Caco-2 (cell line): ENCODE data around the gene ODAD2. TPM values are rescaled to one million over a fixed set of nuclear protein-coding genes. Genes with fewer than 3 reads are reported as not detected.

Experiments
- BruUV-seq: library from RNA; stranded (reverse); fragments of 400-500 nt; replicated peaks from 2 replicates; lab custom pipeline; 2021; lab: Mats Ljungman, UMichigan
- CTCF ChIA-PET: fragments of 300-600 bp; sonication (Branson Sonifier 250); formaldehyde crosslinking; loops from one replicate; lab custom pipeline; 2022; ENCODE audit warnings: antibody characterized with exemption; lab: Charles Lee
- POLR2A ChIA-PET: fragments of 300-600 bp; sonication (Branson Sonifier 250); formaldehyde crosslinking; loops from one replicate; lab custom pipeline; 2022; ENCODE audit warnings: antibody characterized with exemption; lab: Charles Lee
- DNase-seq, 2 experiments: peaks; one replicate each; pipeline versions ENCODE4 v3.0.0 to v3.0.0-alpha.2; 2020 to 2022
- H3K27me3 ChIP-seq: replicated peaks from 2 replicates; pipeline ENCODE4 v1.6.0; 2011; ENCODE audit warnings: low read length; ENCODE audit not compliant: control insufficient read depth, insufficient read depth
- H3K36me3 ChIP-seq: 2 replicates; pipeline ENCODE4 v1.5.1; 2011; ENCODE audit warnings: low read length; ENCODE audit not compliant: control insufficient read depth, insufficient read depth
- H3K4me1 ChIP-seq: fragments of 250-450 bp; sonication (Bioruptor Pico); 2 replicates; pipeline ENCODE4 v1.5.1; 2020; ENCODE audit warnings: mild to moderate bottlenecking
- H3K4me3 ChIP-seq: 2 replicates; pipeline ENCODE4 v1.5.1; 2011; ENCODE audit warnings: low read depth, mild to moderate bottlenecking, control low read depth, low read length
- H3K9me3 ChIP-seq: fragments of 250-450 bp; sonication (Bioruptor Pico); 2 replicates; pipeline ENCODE4 v1.5.1; 2020; ENCODE audit warnings: mild to moderate bottlenecking, moderate library complexity
- H3K27ac Mint-ChIP-seq: one replicate; pipeline ENCODE4 v1.8.0; 2022; ENCODE audit warnings: mixed read lengths; ENCODE audit not compliant: unreplicated experiment
- H3K27me3 Mint-ChIP-seq: one replicate; pipeline ENCODE4 v1.8.0; 2022; ENCODE audit warnings: mixed read lengths; ENCODE audit not compliant: insufficient read depth, unreplicated experiment
- H3K36me3 Mint-ChIP-seq: one replicate; pipeline ENCODE4 v1.8.0; 2022; ENCODE audit warnings: mild to moderate bottlenecking, mixed read lengths; ENCODE audit not compliant: insufficient read depth, unreplicated experiment
- H3K4me1 Mint-ChIP-seq: one replicate; pipeline ENCODE4 v1.8.0; 2022; ENCODE audit warnings: low read depth, mixed read lengths; ENCODE audit not compliant: unreplicated experiment
- H3K4me3 Mint-ChIP-seq: one replicate; pipeline ENCODE4 v1.8.0; 2022; ENCODE audit warnings: mild to moderate bottlenecking, moderate library complexity, mixed read lengths; ENCODE audit not compliant: unreplicated experiment
- H3K9me3 Mint-ChIP-seq: one replicate; pipeline ENCODE4 v1.8.0; 2022; ENCODE audit warnings: mixed read lengths; ENCODE audit not compliant: unreplicated experiment
- CTCF ChIP-seq, 2 experiments: fragments of 200-600 bp in 1 of 2; IDR thresholded peaks; 1 replicate in 1 of 2; 2 replicates in 1 of 2; pipeline versions ENCODE4 v1.5.1 to v1.8.0; 2011 to 2022; ENCODE audit warnings: antibody characterized with exemption in 1 of 2, control low read depth in 1 of 2, inconsistent platforms in 1 of 2, low read depth in 1 of 2, low read length in 1 of 2, mild to moderate bottlenecking in 1 of 2, moderate library complexity in 1 of 2; ENCODE audit not compliant: insufficient read depth in 1 of 2, severe bottlenecking in 1 of 2, unreplicated experiment in 1 of 2
- intact Hi-C: fragments of 100-400 bp; cut with micrococcal nuclease; formaldehyde crosslinking; loops from one replicate; pipeline ENCODE4 v1.10.0; 2022; ENCODE audit not compliant: unreplicated experiment
- total RNA-seq: library from RNA; stranded (reverse); gene quantifications from 2 replicates; pipeline ENCODE4 v1.2.3, GENCODE V29; 2022

ODAD2 gene
- total RNA-seq, 1 experiment from 2014 or later: not detected

DNA sequence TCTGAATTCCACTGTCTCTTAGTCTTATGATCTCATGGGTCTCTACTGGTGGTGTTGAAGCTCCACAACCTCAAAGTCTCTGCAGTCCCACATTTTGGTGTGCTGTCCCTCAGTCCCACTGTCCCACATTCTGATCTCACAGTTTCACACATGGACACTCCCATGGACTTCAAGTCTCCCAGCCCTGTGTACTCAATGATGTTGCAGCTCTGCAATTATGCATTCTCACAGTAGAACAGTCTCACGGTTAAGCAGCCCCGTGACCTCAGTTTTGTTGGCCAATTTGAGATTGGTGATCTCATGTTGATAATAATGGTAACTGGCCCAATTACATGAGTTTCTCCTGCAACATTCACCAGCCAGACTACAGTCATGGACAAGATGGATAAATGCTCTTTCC lies 109.4 kb downstream of the ODAD2 start:
- Mint-ChIP-seq H3K27ac (no peak overlapping the region), H3K27me3 (peaks cover 16% of the 10 kb centered on the region), H3K4me1 (no peaks in the 10 kb centered on the region), H3K4me3 (no peak overlapping the region), H3K9me3 (no peaks in the 10 kb centered on the region), H3K36me3 (no peaks in the 10 kb centered on the region)
- H3K4me3 ChIP-seq: no peak overlapping the region
- no peak for DNase-seq
- H3K27me3 ChIP-seq: no peaks in the 10 kb centered on the region
- H3K36me3 ChIP-seq: no peaks in the 10 kb centered on the region
- POLR2A ChIA-PET: no interaction called here
- no peak for TF ChIP-seq CTCF (IDR thresholded peaks at IDR 0.05; ENCODE audit: insufficient read depth in 1 of 2, low read depth in 1 of 2, low read length in 1 of 2, severe bottlenecking in 1 of 2, unreplicated experiment in 1 of 2)
- H3K9me3 ChIP-seq: no peaks in the 10 kb centered on the region
- intact Hi-C loops: no loop called here
- H3K4me1 ChIP-seq: no peaks in the 10 kb centered on the region
- CTCF ChIA-PET: no interaction called here
- no TSS peak for BruUV-seq

DNA sequence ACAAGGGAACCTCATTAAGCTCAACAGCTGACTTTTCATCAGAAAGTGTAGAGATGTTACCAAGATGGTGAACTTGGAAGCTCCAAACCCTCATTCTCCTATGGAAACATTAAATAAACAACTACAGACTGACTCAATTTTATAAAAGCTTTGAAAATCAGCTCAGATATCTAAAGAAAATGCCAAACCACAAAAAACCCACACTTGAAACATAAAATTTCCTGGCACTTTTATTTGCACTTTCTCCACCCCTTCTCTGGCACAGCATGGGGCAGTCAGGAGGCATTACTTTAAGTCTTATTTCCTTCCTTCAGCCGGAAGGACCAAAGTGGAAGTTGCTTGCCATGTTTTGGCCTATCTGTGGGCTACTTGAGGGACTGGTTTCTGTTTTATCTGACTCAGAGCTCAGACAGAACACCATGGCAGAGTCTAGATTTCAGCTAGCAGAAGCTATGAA lies 114.7 kb downstream of the ODAD2 start:
- no peaks in the 10 kb centered on the region for H3K36me3 Mint-ChIP-seq
- no peaks in the 10 kb centered on the region for H3K4me1 Mint-ChIP-seq
- Histone ChIP-seq H3K4me1 (no peaks in the 10 kb centered on the region), H3K27me3 (no peaks in the 10 kb centered on the region), H3K36me3 (no peaks in the 10 kb centered on the region), H3K4me3 (no peak overlapping the region), H3K9me3 (no peaks in the 10 kb centered on the region)
- intact Hi-C loops: no loop called here
- H3K27me3 Mint-ChIP-seq: peaks cover 13% of the 10 kb centered on the region
- no peak overlapping the region for H3K27ac Mint-ChIP-seq
- TF ChIP-seq CTCF (IDR thresholded peaks at IDR 0.05; ENCODE audit: insufficient read depth in 1 of 2, low read depth in 1 of 2, low read length in 1 of 2, severe bottlenecking in 1 of 2, unreplicated experiment in 1 of 2): no peak
- DNase-seq: no peak
- no TSS peak for BruUV-seq
- POLR2A ChIA-PET: no interaction called here
- H3K9me3 Mint-ChIP-seq: peaks cover 9% of the 10 kb centered on the region
- CTCF ChIA-PET: no interaction called here
- H3K4me3 Mint-ChIP-seq: no peak overlapping the region

DNA sequence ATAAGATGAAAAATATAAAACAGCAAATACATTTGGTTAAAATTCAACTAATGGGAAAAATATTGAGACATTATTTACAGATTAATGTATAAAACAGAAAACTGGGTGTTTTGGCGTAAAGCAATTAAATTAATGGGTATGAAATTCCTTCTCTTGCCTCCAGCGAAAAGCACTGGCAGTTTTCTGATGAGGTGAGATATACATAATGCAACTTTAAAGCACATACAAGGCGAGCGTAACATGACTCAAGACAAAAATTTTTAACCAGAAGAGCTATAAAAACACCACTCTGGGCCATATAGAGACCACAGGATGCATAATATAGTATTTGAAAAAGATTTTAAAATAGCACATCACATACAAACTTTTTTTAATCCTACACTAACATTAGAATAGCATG lies 120.6 kb downstream of the ODAD2 start:
- H3K4me1 ChIP-seq: no peaks in the 10 kb centered on the region
- no peak for TF ChIP-seq CTCF (IDR thresholded peaks at IDR 0.05; ENCODE audit: insufficient read depth in 1 of 2, low read depth in 1 of 2, low read length in 1 of 2, severe bottlenecking in 1 of 2, unreplicated experiment in 1 of 2)
- H3K4me3 ChIP-seq: no peak overlapping the region
- ChIA-PET CTCF (no interaction called here), POLR2A (no interaction called here)
- peaks cover under 1% of the 10 kb centered on the region for H3K9me3 Mint-ChIP-seq
- H3K4me3 Mint-ChIP-seq: no peak overlapping the region
- intact Hi-C loops: no loop called here
- H3K27me3 ChIP-seq: no peaks in the 10 kb centered on the region
- no peaks in the 10 kb centered on the region for H3K4me1 Mint-ChIP-seq
- H3K27ac Mint-ChIP-seq: no peak overlapping the region
- no peaks in the 10 kb centered on the region; the same call in 1 of the 2 replicates for H3K9me3 ChIP-seq
- H3K27me3 Mint-ChIP-seq: peaks cover 5% of the 10 kb centered on the region
- no TSS peak for BruUV-seq
- no peaks in the 10 kb centered on the region for H3K36me3 ChIP-seq
- DNase-seq: no peak
- H3K36me3 Mint-ChIP-seq: no peaks in the 10 kb centered on the region
